Measurements from ENCODE around the gene C9orf153.

C9orf153 gene

DNA sequence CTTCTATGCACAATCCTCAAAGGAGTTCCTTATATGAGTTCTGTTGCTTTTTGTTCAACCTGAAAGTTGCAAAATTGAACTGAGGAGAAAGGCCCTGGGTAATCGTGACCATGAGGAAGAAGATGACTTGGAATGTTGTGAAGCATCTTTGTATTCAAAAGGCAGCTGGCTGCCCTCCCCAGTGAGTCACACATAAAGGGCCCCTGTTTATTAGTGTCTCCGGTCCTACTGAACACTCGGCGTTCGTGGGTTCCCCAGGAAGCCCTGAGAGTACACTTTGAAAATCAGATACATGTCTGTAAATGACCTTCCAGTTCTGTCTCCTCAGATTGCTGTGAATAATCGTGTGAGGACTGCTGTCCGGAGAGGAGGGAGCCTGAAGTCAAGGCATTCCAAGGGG, 73.6 kb downstream of the C9orf153 start:
- DNase-seq, result no peak

DNA sequence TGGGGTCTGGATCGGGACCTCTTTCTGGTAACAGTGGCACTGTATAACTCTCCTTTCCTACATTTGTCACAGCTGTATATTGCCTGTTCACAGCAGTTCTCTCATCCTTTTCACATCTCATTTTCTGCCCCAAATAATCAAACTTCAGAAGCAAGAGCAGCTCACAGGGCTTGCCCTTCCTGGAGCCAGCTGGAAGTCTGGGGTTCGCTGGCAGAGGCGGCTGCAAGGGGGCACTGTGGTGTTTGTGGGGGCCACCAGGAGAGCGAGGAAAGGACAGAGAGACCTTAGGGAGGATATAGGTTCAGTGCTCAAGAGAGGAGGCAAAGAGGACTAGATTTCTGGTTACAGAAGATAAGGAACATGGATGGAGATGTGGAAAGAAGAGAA, 75.3 kb downstream of the C9orf153 start:
- DNase-seq, result no peak

- DNase-seq, result no peak
Observed at GRCh38 chr9:86183229-86184137, 76.0 kb downstream of the C9orf153 start.

- DNase-seq, result no peak
Observed at GRCh38 chr9:86181379-86182315, 77.8 kb downstream of the C9orf153 start.

- DNase-seq, result no peak
Observed at GRCh38 chr9:86178503-86178902, 81.0 kb downstream of the C9orf153 start.

GRCh38 chr9:86177995-86178394, 81.5 kb downstream of the C9orf153 start:
- DNase-seq, result no peak

DNA sequence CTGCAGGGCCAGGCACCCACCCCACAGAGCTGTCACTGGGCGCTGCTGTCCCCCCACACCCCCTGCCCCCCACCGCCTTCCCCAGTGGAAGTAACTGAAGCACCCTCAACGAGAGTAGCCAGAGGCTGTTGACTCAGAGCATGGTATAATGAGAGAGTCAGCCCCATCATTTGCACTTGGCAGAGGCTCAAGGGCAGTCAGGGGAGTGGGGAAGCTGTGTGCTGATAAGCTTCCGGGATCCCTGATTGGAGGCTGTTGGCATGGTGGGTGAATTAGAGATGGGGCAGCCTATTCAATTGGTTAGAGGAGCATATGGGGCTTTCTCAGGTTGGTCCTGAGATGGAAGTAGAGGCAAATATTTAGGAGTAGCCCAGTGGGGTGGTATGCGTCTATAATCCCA, 83.0 kb downstream of the C9orf153 start:
- DNase-seq, result no peak

- DNase-seq, result no peak
Observed at GRCh38 chr9:86175743-86176456, 83.6 kb downstream of the C9orf153 start.

DNA sequence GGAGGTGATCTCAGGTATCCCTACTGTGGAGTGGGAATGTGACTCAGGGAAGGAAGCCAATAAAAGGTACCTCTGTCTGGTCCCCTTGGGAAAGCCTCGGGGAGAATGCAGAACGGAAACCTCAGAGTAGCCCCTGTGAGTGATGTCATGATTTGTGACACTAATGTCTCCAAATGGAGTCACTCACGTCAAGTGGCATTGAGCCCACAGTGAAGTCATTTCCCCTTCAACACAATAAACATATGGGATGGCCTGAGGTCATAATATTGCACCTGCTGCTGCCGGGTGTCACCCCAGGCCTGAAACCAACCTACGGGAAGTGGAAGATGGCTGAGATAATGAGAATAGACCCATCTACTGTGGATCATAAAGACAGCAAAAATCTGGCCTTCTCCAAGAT, 84.2 kb downstream of the C9orf153 start:
- DNase-seq, result no peak
